BLaER1 (cell line): ENCODE data around the gene CDH23.
A peak's percentile ranks its signal among the peaks of the same experiment; 100 is the strongest.

Experiments used
- H3K27ac ChIP-seq: shearing (Covaris generic); formaldehyde crosslinking; 2 replicates; pipeline ENCODE4 v1.8.1; 2022
- H3K27me3 ChIP-seq: shearing (Covaris generic); formaldehyde crosslinking; 2 replicates; pipeline ENCODE4 v1.8.1; 2022
- H3K36me3 ChIP-seq: shearing (Covaris generic); formaldehyde crosslinking; 2 replicates; pipeline ENCODE4 v1.8.1; 2022
- H3K4me1 ChIP-seq: shearing (Covaris generic); formaldehyde crosslinking; 2 replicates; pipeline ENCODE4 v1.8.1; 2022
- H3K4me2 ChIP-seq: shearing (Covaris generic); formaldehyde crosslinking; 2 replicates; pipeline ENCODE4 v1.8.1; 2022
- H3K4me3 ChIP-seq: shearing (Covaris generic); formaldehyde crosslinking; 2 replicates; pipeline ENCODE4 v1.8.1; 2022
- H3K9ac ChIP-seq: shearing (Covaris generic); formaldehyde crosslinking; 2 replicates; pipeline ENCODE4 v1.8.1; 2022
- H3K9me3 ChIP-seq: shearing (Covaris generic); formaldehyde crosslinking; 2 replicates; pipeline ENCODE4 v1.8.1; 2022
- H4K20me1 ChIP-seq: shearing (Covaris generic); formaldehyde crosslinking; 2 replicates; pipeline ENCODE4 v1.8.1; 2022
- Cebpa-rat ChIP-seq: shearing (Covaris generic); IDR thresholded peaks from 2 replicates; pipeline ENCODE4 v1.8.1; 2022

Gene CDH23

DNA sequence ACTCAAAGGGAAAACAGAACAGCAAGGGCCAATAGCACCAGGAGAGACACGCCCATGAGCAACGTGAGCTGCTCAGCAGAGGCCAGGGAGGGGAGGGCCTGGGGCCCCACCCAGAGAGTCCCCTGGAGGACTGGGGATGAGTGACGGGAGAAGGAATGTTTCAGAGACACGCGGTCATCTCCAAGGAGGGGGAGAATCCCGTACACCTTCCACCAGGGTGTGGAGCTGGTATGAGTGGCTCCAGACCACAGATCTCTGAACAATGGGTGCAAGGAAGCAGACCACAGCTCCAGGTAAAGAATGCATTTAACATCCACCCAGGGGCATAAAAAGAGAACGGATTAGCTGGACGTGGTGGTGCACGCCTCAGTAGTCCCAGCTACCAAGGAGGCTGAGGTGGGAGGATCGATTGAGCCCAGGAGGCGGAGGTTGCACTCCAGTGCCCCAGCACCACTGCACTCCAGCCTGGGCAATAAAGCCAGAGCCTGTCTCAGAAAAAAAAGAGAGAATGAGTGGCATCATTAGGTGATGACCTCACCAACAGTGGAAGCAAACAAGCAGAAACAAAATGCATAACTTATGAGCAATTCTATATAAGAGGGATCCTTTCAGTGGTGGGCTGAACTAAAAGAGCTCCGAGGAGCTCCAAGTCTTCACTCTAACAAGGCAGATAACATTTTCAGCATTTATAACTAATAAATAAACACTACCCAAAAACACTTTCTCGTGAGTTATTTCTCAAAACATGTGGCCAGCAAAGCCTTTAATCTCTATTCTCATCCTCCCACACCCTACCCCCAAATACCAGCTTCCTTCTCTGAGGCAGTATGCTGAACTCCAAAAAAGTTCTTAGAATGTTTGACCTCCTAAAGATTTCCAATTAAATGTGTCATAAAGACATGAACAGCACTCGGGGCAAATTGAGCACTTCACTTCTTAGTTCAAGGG lies 441.8 kb downstream of the CDH23 start:
- TF ChIP-seq Cebpa-rat = no peak
- H3K27me3 ChIP-seq = peaks cover 9% of the 10 kb centered on the region; the same call in 1 of the 2 replicates
- H3K9ac ChIP-seq = no peak overlapping the region
- peak overlapping the region; percentile 87 for H3K4me2 ChIP-seq
- no peak overlapping the region for H3K4me3 ChIP-seq
- H3K9me3 ChIP-seq = no peaks in the 10 kb centered on the region
- peaks cover 21% of the 10 kb centered on the region for H3K36me3 ChIP-seq
- peaks cover 100% of the 10 kb centered on the region for H4K20me1 ChIP-seq
- H3K4me1 ChIP-seq = peaks cover 99% of the 10 kb centered on the region
- H3K27ac ChIP-seq = no peak overlapping the region

DNA sequence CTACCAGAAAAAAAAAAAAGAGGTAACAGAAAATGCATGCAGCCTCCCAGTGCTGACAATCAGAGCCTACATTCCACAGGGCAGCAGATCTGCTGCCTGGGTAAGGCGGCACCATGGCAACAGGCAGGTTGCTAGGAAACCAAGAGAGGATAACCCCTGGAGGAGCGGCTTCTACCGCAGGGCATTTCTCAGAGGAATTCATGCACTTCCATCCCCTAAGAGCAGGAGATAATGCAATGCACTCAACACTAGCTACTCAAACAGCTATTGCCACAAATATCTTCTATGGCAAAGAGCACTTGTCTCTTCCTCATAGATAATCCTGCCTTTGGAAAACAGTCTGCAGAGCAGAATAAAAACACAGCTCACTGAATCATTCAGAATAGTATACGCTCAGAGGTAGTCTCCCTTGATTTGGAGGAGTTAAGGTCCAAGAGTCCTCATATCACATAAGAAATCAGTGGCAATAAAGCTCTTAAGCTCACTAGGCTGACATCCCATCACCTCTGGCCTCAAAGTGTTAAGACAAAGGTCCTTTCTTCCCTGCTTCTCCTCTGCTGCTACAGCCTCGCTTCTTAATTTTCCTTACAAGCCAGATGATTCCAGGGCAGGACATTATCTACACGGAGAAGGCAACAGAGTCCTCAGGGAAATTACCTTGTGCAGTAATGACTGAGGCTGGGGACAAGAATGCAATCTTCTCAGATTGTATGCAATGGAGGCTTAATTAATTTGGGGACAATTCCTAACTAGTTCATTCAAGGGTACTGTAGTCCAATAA lies 443.6 kb downstream of the CDH23 start:
- peaks cover 100% of the 10 kb centered on the region for H4K20me1 ChIP-seq
- H3K27me3 ChIP-seq = peaks cover 5% of the 10 kb centered on the region; the same call in 1 of the 2 replicates
- H3K9ac ChIP-seq = no peak overlapping the region
- no peak for TF ChIP-seq Cebpa-rat
- H3K4me1 ChIP-seq = peaks cover 82% of the 10 kb centered on the region
- H3K27ac ChIP-seq = no peak overlapping the region
- peaks cover 3% of the 10 kb centered on the region; the same call in 1 of the 2 replicates for H3K9me3 ChIP-seq
- no peak overlapping the region for H3K4me3 ChIP-seq
- peak overlapping the region; percentile 87 for H3K4me2 ChIP-seq
- H3K36me3 ChIP-seq = peaks cover 15% of the 10 kb centered on the region

DNA sequence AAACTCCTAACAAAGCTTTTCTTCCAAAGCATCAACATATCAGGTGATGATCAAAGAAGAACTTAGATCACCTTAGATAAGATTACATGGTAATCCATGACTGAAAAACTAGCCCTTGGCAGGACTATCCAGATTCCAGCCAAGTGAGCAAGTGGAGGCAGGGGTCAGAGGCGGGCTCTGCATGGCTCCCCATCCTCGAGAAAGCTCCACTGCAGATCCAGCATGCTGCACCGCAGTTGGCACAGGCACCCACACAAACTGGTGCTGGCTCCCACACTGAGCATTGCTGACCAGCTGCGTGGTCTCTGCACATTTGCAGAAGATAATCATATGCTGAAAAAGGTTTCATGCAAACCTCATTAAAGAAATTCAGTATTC lies 444.2 kb downstream of the CDH23 start:
- TF ChIP-seq Cebpa-rat = no peak
- Histone ChIP-seq H3K9me3 (peaks cover 3% of the 10 kb centered on the region; the same call in 1 of the 2 replicates), H3K4me1 (peaks cover 77% of the 10 kb centered on the region), H3K27me3 (peaks cover 5% of the 10 kb centered on the region; the same call in 1 of the 2 replicates), H3K27ac (no peak overlapping the region), H3K4me3 (no peak overlapping the region), H3K36me3 (peaks cover 19% of the 10 kb centered on the region), H3K9ac (no peak overlapping the region), H3K4me2 (peak overlapping the region; percentile 87), H4K20me1 (peaks cover 100% of the 10 kb centered on the region)

DNA sequence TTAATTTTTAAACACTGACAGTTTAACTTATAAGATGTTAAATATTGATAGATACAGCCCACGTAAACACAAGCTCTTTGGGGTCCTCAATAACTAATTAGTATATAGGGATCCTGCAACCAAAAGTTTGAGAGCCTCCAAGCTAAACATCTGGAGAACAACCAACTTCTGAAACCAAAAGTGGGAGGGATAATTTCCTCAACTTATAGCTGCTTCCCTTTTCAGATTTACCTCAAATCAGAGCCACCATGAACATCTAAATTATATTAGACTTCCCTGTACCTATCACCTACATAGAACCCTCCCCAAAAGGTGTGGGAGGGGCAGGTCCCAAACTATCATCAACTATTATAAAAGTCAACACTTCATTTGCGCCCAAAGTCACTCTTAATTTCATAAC lies 445.7 kb downstream of the CDH23 start:
- Histone ChIP-seq H4K20me1 (peaks cover 100% of the 10 kb centered on the region), H3K4me1 (peaks cover 71% of the 10 kb centered on the region)

DNA sequence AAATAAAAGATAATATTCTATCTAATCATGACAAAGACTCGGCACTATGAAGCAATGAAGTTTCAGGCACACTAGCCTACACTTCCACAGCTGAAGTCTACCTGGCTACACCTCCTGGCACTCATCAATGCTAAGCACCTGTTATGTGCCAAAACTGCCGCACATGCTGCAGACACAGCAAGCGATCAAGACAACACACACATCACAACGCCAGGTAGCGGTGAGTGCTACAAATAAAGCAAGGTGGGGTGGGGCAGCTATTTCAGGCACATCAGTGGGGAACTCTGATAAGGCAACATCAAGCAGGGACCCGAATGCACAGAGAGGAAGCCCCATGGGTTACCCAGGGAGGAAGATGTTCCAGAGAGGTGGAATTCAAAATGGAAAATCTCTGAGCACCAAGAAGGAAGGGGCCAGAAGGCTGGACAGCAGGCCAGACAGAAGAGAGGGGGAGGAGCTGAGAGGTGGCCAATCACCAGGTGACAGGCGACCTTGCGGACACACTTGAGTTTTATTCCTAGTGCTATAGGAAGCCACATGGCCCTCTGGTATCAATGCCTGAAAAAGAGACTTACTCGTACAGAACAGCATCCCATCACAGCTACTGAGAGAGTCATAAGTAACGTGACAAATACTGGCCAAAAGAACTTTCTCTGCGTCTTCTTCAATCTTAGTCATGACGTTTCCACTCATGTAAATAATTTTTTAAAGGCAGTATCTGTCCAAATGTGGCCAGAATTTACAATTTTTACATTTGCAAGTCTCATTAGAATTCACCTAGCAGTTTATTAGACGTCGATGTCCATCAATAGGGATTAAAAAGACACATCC lies 446.4 kb downstream of the CDH23 start:
- H3K4me1 ChIP-seq = peaks cover 70% of the 10 kb centered on the region
- H3K27me3 ChIP-seq = no peaks in the 10 kb centered on the region
- TF ChIP-seq Cebpa-rat = no peak
- no peak overlapping the region for H3K27ac ChIP-seq
- no peak overlapping the region for H3K9ac ChIP-seq
- H3K36me3 ChIP-seq = peaks cover 14% of the 10 kb centered on the region
- peaks cover 100% of the 10 kb centered on the region for H4K20me1 ChIP-seq
- H3K4me3 ChIP-seq = no peak overlapping the region
- peaks cover 3% of the 10 kb centered on the region; the same call in 1 of the 2 replicates for H3K9me3 ChIP-seq
- peak overlapping the region; percentile 39 for H3K4me2 ChIP-seq

More for the DNA sequence above, 445.7 kb downstream of the CDH23 start:
- Histone ChIP-seq H3K9me3 (peaks cover 3% of the 10 kb centered on the region; the same call in 1 of the 2 replicates), H3K4me2 (peak overlapping the region; percentile 39), H3K27me3 (peaks cover 5% of the 10 kb centered on the region; the same call in 1 of the 2 replicates), H3K9ac (no peak overlapping the region), H3K27ac (no peak overlapping the region), H3K36me3 (peaks cover 19% of the 10 kb centered on the region), H3K4me3 (no peak overlapping the region)
- no peak for TF ChIP-seq Cebpa-rat

DNA sequence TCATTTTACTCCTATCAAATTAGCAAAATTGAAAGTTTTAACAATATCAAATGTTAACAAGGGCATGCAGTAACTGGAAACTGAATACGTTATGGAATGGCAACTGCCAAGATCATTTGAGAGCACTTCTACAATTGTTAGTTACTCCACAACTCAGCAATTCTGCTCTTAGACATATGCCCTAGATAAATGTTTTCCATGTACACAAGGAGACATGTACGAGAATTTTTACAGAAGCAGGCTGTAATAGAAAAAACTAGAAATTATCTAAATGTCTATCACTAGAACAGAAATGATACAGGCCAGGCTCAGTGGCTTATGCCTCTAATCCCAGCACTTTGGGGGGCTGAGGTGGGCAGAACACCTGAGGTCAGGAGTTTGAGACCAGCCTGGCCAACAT lies 447.4 kb downstream of the CDH23 start:
- Histone ChIP-seq H3K36me3 (peaks cover 15% of the 10 kb centered on the region), H4K20me1 (peaks cover 100% of the 10 kb centered on the region), H3K4me1 (peaks cover 70% of the 10 kb centered on the region)

DNA sequence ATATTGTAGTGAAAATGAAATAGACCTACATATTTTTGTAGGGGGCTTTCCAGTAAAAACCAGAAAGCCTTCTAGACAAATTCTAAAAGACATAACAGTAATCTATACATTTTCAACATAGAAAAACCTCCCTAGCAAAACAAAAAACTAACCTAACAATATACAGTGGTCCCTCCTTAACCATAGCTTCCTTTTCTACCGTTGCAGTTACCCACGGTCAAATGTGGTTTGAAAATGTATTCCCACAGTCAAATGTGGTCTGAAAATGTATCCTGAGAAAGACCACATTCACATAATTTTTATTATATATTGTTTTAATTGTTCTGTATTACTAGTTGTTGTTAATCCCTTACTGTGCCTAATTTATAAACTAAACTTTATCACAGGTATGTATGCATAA lies 448.0 kb downstream of the CDH23 start:
- H3K4me1 ChIP-seq = peaks cover 70% of the 10 kb centered on the region
- TF ChIP-seq Cebpa-rat = no peak
- H3K9me3 ChIP-seq = peaks cover 3% of the 10 kb centered on the region; the same call in 1 of the 2 replicates
- H4K20me1 ChIP-seq = peaks cover 100% of the 10 kb centered on the region
- no peak overlapping the region for H3K9ac ChIP-seq
- H3K27me3 ChIP-seq = no peaks in the 10 kb centered on the region
- H3K36me3 ChIP-seq = peaks cover 15% of the 10 kb centered on the region
- no peak overlapping the region for H3K4me3 ChIP-seq
- H3K27ac ChIP-seq = no peak overlapping the region
- H3K4me2 ChIP-seq = no peak overlapping the region

More for the DNA sequence above, 447.4 kb downstream of the CDH23 start:
- peaks cover 3% of the 10 kb centered on the region; the same call in 1 of the 2 replicates for H3K9me3 ChIP-seq
- H3K4me3 ChIP-seq = no peak overlapping the region
- H3K27ac ChIP-seq = no peak overlapping the region
- no peak overlapping the region for H3K9ac ChIP-seq
- no peaks in the 10 kb centered on the region for H3K27me3 ChIP-seq
- no peak for TF ChIP-seq Cebpa-rat
- no peak overlapping the region for H3K4me2 ChIP-seq

DNA sequence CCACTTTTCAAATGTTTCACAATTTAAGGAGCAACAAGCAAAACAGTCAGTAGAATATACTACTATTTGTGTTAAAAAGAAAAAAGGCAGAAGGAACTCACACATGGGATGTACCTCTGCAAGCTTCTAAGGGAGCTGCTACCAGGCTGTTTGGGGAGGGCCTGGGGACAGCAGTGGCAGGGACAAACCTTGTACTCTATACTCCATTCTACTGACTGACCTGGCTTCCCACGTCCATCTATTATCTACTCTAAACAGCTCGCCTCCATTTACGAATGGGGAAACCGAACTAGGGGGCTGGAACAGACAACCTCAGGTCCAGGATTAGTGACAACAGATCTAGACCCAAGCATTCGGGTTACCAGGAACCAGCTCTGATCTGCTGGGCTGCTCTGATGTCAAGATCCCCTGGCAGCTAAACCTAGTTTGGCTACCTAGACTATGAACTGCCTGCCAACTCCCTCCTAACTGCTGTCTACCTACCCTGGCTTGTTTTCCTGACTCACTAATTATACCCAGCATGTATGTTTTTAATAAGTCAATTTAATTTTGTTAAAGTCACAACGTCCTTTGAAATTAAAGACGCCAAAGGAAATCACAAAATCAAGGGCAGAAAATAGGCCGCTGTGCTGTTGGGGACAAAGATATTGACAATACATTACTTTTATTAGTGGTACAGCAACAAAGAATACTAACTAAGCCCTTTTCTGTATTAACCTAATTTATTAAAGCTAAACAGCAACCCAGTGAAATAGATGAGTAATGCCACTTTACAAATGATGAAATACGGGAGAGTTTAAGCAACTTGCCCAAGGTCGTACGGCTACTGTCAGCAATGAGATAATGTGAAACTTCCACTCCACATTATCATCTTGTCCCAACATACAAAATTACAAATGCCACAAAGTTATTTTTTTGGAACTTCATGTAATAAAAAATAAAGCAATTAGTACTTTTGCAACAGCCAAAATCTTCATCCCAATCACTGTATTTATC lies 449.0 kb downstream of the CDH23 start:
- Histone ChIP-seq H3K4me3 (no peak overlapping the region), H3K9ac (no peak overlapping the region), H3K27me3 (no peaks in the 10 kb centered on the region), H3K4me1 (peaks cover 68% of the 10 kb centered on the region), H3K4me2 (no peak overlapping the region), H3K27ac (no peak overlapping the region), H3K9me3 (peaks cover 3% of the 10 kb centered on the region; the same call in 1 of the 2 replicates), H4K20me1 (peaks cover 100% of the 10 kb centered on the region), H3K36me3 (peaks cover 15% of the 10 kb centered on the region)
- no peak for TF ChIP-seq Cebpa-rat
